RWPE1 (cell line): Measurements from ENCODE around the gene FKBP8.
"Not testable (repeated sequence)": the region's sequence is repeated elsewhere in the genome, so short reads cannot be mapped to it uniquely, and the experiment has no call there.

Source experiments
- CTCF ChIA-PET: fragments of 350-600 bp; sonication (Branson Sonifier 250); formaldehyde crosslinking; extraction: SDS; loops from one replicate; lab custom pipeline; 2021; lab: Yijun Ruan, JAX
- POLR2A ChIA-PET: fragments of 400-600 bp; formaldehyde crosslinking; extraction: SDS; loops from one replicate; lab custom pipeline; 2020; ENCODE audit warnings: antibody characterized with exemption; ENCODE audit not compliant: low non-redundant PET; lab: Yijun Ruan, JAX
- DNase-seq: peaks from one replicate; pipeline ENCODE4 v3.0.0; 2012; ENCODE audit warnings: low spot score
- H3K27ac ChIP-seq: fragments of 450-650 bp; 2 replicates; pipeline ENCODE4 v1.5.1; 2017
- CTCF ChIP-seq: fragments of 450-650 bp; conservative IDR thresholded peaks from 2 replicates; pipeline ENCODE4 v1.5.1; 2017; ENCODE audit warnings: low read depth, mild to moderate bottlenecking

FKBP8 gene

DNA sequence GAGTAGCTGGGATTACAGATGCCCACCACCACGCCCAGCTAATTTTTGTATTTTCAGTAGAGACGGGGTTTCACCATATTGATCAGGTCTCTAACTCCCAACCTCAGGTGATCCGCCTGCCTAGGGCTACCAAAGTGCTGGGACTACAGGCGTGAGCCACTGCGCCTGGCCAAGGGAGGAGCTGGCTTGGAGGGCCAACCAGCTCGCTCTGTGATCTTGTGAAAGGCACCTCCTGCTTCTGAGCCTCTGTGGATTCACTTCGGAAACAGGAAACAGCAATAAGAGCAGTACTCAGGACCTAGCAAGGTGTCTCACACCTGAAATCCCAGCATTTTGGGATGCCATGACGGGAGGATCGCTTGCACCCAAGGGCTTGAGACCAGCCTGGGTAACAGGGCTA, 19.5 kb downstream of the FKBP8 start:
- ChIA-PET POLR2A (no interaction called here), CTCF (no interaction called here)
- no peak for TF ChIP-seq CTCF
- DNase-seq: no peak
- peak overlapping the region; percentile 97 for H3K27ac ChIP-seq

DNA sequence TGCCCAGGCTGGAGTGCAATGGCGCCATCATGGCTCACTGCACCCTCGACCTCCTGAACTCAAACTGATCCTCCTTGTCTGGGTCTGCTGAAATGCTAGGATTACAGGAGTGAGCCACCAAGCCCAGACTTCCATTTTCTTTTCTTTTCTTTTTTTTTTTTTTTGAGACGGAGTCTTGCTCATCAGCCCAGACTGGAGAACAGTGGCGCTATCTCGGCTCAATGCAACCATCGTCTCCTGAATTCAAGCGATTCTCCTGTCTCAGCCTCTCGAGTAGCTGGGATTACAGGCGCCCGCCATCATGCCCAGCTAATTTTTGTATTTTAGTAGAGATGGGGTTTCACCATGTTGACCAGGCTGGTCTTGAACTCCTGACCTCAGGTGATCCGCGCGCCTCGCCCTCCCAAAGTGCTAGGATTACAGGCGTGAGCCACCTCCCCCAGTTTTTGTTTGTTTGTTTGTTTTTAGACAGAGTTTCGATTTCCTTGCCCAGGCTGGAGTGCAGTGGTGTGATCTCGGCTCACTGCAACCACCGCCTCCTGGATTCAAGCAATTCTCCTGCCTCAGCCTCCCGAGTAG, 20.4 kb downstream of the FKBP8 start:
- POLR2A ChIA-PET, DNase-seq: not testable (repeated sequence)
- peak overlapping the region; percentile 97 for H3K27ac ChIP-seq
- CTCF ChIA-PET: interaction anchor here (0.6 to 1.3 kb wide), 4 partner anchors 35 to 62 kb away, joined by 3 to 8 read pairs (median 5); partner anchors contain the start of gene KXD1

DNA sequence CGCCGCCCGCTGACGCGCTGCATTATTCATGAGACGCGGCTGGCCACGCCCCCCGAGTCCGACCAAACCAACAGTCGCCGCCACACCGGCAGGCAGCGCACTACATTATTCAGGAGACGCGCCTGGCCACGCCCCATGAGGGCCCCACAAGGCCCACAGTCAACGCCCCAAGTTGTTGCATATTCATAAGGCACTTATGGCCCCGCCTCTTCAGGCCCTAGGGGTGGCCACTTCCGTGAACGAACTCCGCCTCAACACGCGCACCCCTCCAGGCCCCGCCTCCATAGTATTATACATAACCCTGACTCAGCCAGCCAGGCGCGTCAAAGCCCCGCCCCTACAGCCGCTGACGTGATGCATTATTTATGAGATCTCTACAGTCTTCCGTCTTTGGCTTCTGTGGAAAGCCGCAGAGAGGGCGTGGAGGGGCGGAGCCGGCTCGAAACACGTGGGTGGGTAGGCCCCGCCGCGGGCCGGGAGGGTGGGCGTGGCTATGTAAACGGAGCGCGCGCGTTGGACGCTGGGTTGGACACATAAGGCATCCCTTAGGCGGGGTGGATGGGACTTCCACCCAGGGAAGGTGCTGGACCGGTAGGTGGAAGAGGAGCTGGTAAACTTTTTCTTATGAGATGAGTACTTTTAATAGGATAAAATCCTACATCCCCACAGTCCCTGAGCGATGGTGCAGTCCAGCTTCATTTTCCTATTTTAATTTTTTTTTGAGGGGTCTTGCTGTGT, 21.1 kb downstream of the FKBP8 start:
- no peak for TF ChIP-seq CTCF
- peak overlapping the region; percentile 97 for H3K27ac ChIP-seq
- ChIA-PET POLR2A (interaction anchor here (0.5 kb wide), 1 partner anchor 67 kb away, joined by 4 read pairs; no protein-coding TSS in a partner anchor), CTCF (interaction anchor here (0.6 to 2.9 kb wide), 5 partner anchors 54 to 71 kb away, joined by 3 to 10 read pairs (median 5); no protein-coding TSS in a partner anchor)
- peak; percentile 99 for DNase-seq

DNA sequence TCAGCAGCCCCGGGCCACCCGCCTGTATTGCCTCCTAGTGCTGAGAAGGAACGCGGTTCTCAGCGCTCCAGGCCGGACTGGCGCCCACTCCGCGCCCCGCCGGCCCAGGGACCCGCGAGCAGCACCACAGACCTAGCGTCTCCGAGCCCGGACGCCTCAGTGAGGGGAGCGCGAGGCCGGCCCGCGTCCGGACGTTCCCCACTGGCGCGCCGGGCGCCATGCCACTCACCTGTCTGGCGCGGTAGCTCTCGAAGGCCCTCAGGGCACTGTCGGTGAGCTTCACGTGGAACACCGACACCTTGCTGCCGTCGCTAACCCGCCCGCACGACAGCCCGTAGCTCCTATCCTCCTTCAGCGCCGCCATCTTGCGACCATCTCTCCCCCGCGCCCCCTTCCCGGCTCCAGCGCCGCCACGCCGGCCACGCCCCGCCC, 21.7 kb downstream of the FKBP8 start, which contains the start of gene ELL:
ELL (minus strand) TSS at position 379 of the 432 bp plus-strand sequence; CDS start at position 364, 15 bp downstream.
- peak within 1 kb of the TSS; percentile 97 for H3K27ac ChIP-seq
- CTCF ChIA-PET: interaction anchor here (0.9 to 2.9 kb wide), 3 partner anchors 13 to 71 kb away, joined by 4 to 10 read pairs (median 4); no protein-coding TSS in a partner anchor
- no peak for DNase-seq
- no peak for TF ChIP-seq CTCF
- POLR2A ChIA-PET: interaction anchor here (0.5 kb wide), 1 partner anchor 68 kb away, joined by 4 read pairs; no protein-coding TSS in a partner anchor

DNA sequence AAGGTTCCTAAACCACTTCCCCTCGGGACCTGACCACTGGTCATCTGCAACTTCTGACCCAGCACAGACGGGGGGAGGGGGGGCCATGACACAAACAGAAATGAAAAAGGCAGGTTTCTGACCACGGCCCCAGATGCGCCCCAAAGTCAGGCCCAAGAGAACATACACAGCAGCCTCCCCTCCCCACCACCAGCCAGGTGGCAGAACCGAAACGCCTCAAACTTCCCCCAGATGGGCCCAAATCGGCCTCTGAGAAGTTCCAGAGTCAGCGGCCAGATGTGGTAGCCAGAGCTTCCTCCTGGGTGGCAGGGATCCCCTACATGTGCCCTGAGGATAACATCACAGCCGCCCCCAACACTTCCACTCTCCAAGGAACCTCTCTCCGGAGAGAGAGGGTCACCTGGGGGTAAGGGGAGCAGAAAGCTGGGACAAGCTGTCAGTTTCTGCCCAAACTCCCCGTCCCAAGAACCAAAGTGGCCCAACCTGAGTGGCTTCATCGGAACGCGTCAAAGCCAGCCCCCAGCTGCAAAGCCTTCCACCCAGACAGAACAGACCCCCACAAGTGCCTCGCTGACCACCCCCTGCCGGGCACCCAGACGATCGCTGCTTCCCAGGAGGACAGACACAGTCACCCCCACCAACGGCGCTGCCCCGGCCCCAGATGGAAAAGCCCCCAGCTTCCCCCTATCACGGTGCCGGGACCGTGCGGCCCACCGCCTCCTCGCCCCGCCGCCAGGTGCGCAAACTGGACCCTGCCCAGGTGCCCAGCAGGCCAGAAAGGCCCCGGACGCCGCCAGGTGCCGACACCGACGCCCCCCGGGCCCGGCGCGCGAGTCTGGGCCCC, 22.3 kb downstream of the FKBP8 start:
- no peak for DNase-seq
- no peak for TF ChIP-seq CTCF
- H3K27ac ChIP-seq: peak overlapping the region; percentile 97
- CTCF ChIA-PET: interaction anchor here (0.7 to 2.9 kb wide), 13 partner anchors 12 to 70 kb away, joined by 3 to 10 read pairs (median 5); partner anchors contain the start of gene REX1BD
- POLR2A ChIA-PET: interaction anchor here (0.7 kb wide), 1 partner anchor 50 kb away, joined by 3 read pairs; the partner anchor contains the start of gene UBA52

- POLR2A ChIA-PET: no interaction called here
Measured at GRCh38 chr19:18519962-18520847, 23.2 kb downstream of the FKBP8 start.

More at GRCh38 chr19:18519962-18520847, 23.2 kb downstream of the FKBP8 start:
- peak overlapping the region; percentile 97 for H3K27ac ChIP-seq
- TF ChIP-seq CTCF: peak; percentile 95
- peak; percentile 80 for DNase-seq
- CTCF ChIA-PET: interaction anchor here (0.5 to 2.9 kb wide), 20 partner anchors 10 to 509 kb away, joined by 3 to 10 read pairs (median 5); partner anchors contain the start of genes REX1BD and UBA52
